ENCODE measurements around the gene ACYP1. TPM values are rescaled to one million over a fixed set of nuclear protein-coding genes. Genes with fewer than 3 reads are reported as not detected.
A peak's percentile ranks its signal among the peaks of the same experiment; 100 is the strongest.

Gene ACYP1
- total RNA-seq, 1 donor from 2014 or later: 10.4 TPM

DNA sequence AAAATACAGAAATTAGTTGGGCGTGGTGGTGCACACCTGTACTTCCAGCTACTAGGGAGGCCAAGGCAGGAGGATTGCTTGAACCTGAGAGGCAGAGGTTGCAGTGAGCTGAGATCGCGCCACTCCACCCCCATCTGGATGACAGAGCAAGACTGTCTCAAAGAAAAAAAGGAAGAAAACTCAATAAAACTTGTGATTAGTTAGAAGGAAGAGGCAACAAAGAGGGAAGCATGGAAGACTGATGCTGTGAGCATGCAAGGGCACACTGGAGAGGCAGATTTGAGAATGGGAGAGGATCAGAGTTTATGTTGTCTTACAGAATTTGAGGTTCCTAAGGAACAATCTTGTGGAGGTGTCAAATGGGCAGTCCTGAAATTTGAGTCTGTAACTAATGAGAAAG, 2.9 kb upstream of the ACYP1 start:
- TF ChIP-seq, protein P1, sequence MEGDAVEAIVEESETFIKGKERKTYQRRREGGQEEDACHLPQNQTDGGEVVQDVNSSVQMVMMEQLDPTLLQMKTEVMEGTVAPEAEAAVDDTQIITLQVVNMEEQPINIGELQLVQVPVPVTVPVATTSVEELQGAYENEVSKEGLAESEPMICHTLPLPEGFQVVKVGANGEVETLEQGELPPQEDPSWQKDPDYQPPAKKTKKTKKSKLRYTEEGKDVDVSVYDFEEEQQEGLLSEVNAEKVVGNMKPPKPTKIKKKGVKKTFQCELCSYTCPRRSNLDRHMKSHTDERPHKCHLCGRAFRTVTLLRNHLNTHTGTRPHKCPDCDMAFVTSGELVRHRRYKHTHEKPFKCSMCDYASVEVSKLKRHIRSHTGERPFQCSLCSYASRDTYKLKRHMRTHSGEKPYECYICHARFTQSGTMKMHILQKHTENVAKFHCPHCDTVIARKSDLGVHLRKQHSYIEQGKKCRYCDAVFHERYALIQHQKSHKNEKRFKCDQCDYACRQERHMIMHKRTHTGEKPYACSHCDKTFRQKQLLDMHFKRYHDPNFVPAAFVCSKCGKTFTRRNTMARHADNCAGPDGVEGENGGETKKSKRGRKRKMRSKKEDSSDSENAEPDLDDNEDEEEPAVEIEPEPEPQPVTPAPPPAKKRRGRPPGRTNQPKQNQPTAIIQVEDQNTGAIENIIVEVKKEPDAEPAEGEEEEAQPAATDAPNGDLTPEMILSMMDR (IDR thresholded peaks at IDR 0.05): no peak
- peaks cover 18% of the 10 kb centered on the region for H3K4me1 Mint-ChIP-seq (ENCODE audit: unreplicated experiment)
- H3K36me3 Mint-ChIP-seq (ENCODE audit: unreplicated experiment): no peaks in the 10 kb centered on the region
- H3K27ac Mint-ChIP-seq (ENCODE audit: unreplicated experiment): no peak overlapping the region
- H3K4me3 Mint-ChIP-seq (ENCODE audit: unreplicated experiment): no peak overlapping the region
- peaks cover 2% of the 10 kb centered on the region for H3K27me3 Mint-ChIP-seq (ENCODE audit: unreplicated experiment)
- DNase-seq (ENCODE audit: extremely low spot score, unreplicated experiment): no peak
- no peaks in the 10 kb centered on the region for H3K9me3 Mint-ChIP-seq (ENCODE audit: unreplicated experiment)

DNA sequence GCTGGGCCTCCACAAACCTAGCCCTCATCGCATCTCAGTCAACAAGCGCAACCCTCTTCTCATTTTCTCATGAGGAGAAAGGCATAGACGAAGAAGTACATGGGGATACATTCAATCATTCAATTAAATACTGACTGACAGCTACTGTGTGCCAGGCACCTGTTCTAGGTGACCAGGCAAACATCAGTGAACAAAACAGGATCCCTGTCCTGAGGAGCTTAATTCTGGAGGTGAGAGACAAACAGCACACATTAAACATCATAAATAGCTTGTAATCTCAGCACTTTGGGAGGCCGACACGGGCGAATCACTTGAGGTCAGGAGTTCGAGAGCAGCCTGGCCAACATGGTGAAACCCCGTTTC, 362 bp upstream of the ACYP1 start:
- Mint-ChIP-seq H3K4me1 (ENCODE audit: unreplicated experiment) (peaks cover 22% of the 10 kb centered on the region), H3K36me3 (ENCODE audit: unreplicated experiment) (no peaks in the 10 kb centered on the region), H3K4me3 (ENCODE audit: unreplicated experiment) (peak overlapping the region; percentile 99), H3K27ac (ENCODE audit: unreplicated experiment) (peak overlapping the region; percentile 82), H3K27me3 (ENCODE audit: unreplicated experiment) (no peaks in the 10 kb centered on the region), H3K9me3 (ENCODE audit: unreplicated experiment) (no peaks in the 10 kb centered on the region)
- TF ChIP-seq, protein P1 (IDR thresholded peaks at IDR 0.05): no peak
- no peak for DNase-seq (ENCODE audit: extremely low spot score, unreplicated experiment)

DNA sequence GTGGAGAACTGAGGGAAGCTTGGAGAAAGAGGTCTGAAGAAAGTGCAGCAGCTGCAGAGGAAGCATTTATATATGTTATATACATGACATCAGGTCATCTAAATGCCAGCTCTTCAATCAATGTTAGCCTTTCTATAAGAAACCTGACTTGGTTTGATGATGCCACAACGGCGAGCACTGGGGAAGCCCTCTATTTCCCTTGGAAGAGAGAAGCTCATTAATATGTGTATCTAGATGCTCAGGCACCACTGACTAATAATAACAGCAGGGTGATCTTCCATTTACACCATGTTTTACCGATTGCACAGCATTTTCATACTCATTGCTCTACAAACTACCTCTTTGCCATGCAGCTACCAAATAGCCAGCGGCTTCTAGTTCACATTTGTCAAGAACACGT, 811 bp downstream of the ACYP1 start:
- Mint-ChIP-seq H3K36me3 (ENCODE audit: unreplicated experiment) (no peaks in the 10 kb centered on the region), H3K27ac (ENCODE audit: unreplicated experiment) (peak overlapping the region; percentile 82), H3K9me3 (ENCODE audit: unreplicated experiment) (no peaks in the 10 kb centered on the region), H3K27me3 (ENCODE audit: unreplicated experiment) (no peaks in the 10 kb centered on the region), H3K4me3 (ENCODE audit: unreplicated experiment) (peak overlapping the region; percentile 99), H3K4me1 (ENCODE audit: unreplicated experiment) (peaks cover 29% of the 10 kb centered on the region)
- TF ChIP-seq, protein P1 (IDR thresholded peaks at IDR 0.05): no peak
- DNase-seq (ENCODE audit: extremely low spot score, unreplicated experiment): no peak

DNA sequence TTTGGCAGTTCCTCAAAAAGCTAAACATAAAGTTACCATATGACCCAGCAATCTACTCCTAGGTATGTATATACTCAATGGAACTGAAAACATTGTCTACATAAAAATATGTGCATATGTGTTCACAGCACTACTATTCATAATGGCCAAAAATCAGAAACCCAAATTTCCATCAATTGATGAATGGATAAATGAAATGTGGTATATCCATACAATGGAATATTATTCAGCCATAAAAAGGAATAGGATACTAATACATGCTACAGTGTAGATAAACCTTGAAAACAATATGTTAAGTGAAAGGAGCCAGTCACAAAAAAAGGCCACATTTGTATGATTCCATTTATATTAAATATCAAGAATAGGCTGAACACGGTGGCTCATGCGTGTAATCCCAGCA, 3.4 kb downstream of the ACYP1 start:
- Mint-ChIP-seq H3K27me3 (ENCODE audit: unreplicated experiment) (no peaks in the 10 kb centered on the region), H3K4me3 (ENCODE audit: unreplicated experiment) (no peak overlapping the region), H3K36me3 (ENCODE audit: unreplicated experiment) (peaks cover 8% of the 10 kb centered on the region), H3K4me1 (ENCODE audit: unreplicated experiment) (peaks cover 32% of the 10 kb centered on the region), H3K27ac (ENCODE audit: unreplicated experiment) (no peak overlapping the region), H3K9me3 (ENCODE audit: unreplicated experiment) (no peaks in the 10 kb centered on the region)
- no peak for DNase-seq (ENCODE audit: extremely low spot score, unreplicated experiment)
- TF ChIP-seq, protein P1 (IDR thresholded peaks at IDR 0.05): no peak

DNA sequence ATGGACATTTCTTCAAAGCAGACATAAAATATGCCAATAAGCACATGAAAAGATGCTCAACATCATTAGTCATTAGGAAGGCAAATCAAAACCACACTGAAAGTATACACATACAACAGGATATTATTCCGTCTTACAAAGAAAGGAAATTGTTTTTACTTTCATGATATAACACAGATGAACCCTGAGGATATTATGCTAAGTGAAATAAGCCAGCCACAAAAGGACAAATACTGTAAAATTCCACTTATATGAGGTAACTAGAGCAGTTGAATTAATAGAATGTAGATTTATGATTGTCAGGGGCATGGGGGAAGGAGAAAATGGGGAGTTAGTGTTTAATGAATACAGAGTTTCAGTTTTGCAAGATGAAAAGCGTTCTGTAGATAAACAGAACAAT, 4.2 kb downstream of the ACYP1 start:
- DNase-seq (ENCODE audit: extremely low spot score, unreplicated experiment): no peak

More for the DNA sequence above, 4.2 kb downstream of the ACYP1 start:
- Mint-ChIP-seq H3K9me3 (ENCODE audit: unreplicated experiment) (no peaks in the 10 kb centered on the region), H3K27ac (ENCODE audit: unreplicated experiment) (peak overlapping the region; percentile 21), H3K27me3 (ENCODE audit: unreplicated experiment) (no peaks in the 10 kb centered on the region), H3K36me3 (ENCODE audit: unreplicated experiment) (peaks cover 8% of the 10 kb centered on the region), H3K4me1 (ENCODE audit: unreplicated experiment) (peaks cover 34% of the 10 kb centered on the region), H3K4me3 (ENCODE audit: unreplicated experiment) (no peak overlapping the region)
- TF ChIP-seq, protein P1 (IDR thresholded peaks at IDR 0.05): no peak
